GM12878 (cell line): ENCODE data around the gene LEKR1. TPM values are rescaled to one million over a fixed set of nuclear protein-coding genes. Genes with fewer than 3 reads are reported as not detected.
A peak's percentile ranks its signal among the peaks of the same experiment; 100 is the strongest.

Source experiments
- ATAC-seq: fragments of 200-7000 bp; cut with Tn5 transposase; 3 replicates; pipeline ENCODE4 v1.9.1; 2020; ENCODE audit warnings: mild to moderate bottlenecking, moderate library complexity
- BruUV-seq: library from RNA; stranded (reverse); fragments of 400-500 nt; replicated peaks from 2 replicates; lab custom pipeline; 2021; lab: Mats Ljungman, UMichigan
- CTCF ChIA-PET: fragments of 300-600 bp; sonication (Branson Sonifier 250); formaldehyde crosslinking; extraction: SDS; loops from one replicate; lab custom pipeline; 2021; ENCODE audit warnings: inconsistent platforms; lab: Yijun Ruan, JAX
- POLR2A ChIA-PET: fragments of 350-600 bp; formaldehyde crosslinking; extraction: SDS; loops from one replicate; lab custom pipeline; 2021; ENCODE audit warnings: inconsistent platforms; lab: Charles Lee
- RAD21 ChIA-PET: fragments of 300-600 bp; sonication (Branson Sonifier 250); formaldehyde crosslinking; loops from one replicate; lab custom pipeline; 2023; ENCODE audit warnings: antibody characterized with exemption; ENCODE audit not compliant: unreplicated experiment; lab: Charles Lee
- SMC1A ChIA-PET: fragments of 300-600 bp; sonication (Branson Sonifier 250); formaldehyde crosslinking; loops from one replicate; lab custom pipeline; 2023; ENCODE audit not compliant: unreplicated experiment, uncharacterized antibody; lab: Charles Lee
- DNase-seq: peaks from one replicate; pipeline ENCODE4 v3.0.0-alpha.2; 2011; ENCODE audit warnings: low read depth, low spot score
- FAIRE-seq: peaks from 3 replicates; lab custom pipeline; 2011; peaks lifted over from hg19 to GRCh38; lab: Jason Lieb, UNC
- H2AFZ ChIP-seq: 2 replicates; pipeline ENCODE4 v1.6.0; 2011; ENCODE audit warnings: low read depth, low read length, control low read depth; ENCODE audit not compliant: control insufficient read depth
- H3K27ac ChIP-seq: 2 replicates; pipeline ENCODE4 v1.5.1; 2011; ENCODE audit warnings: control low read depth; ENCODE audit not compliant: control insufficient read depth, insufficient read depth
- H3K27me3 ChIP-seq, 2 experiments: replicated peaks in 1 of 2; 2 replicates each; pipeline versions ENCODE4 v1.6.0 to v1.6.1; 2011; ENCODE audit warnings: low read length in 1 of 2; ENCODE audit not compliant: control insufficient read depth in 2 of 2, insufficient read depth in 2 of 2
- H3K36me3 ChIP-seq, 2 experiments: 2 replicates each; pipeline ENCODE4 v1.5.1; 2011; ENCODE audit warnings: low read length in 1 of 2; ENCODE audit not compliant: control insufficient read depth in 2 of 2, insufficient read depth in 2 of 2
- H3K4me1 ChIP-seq: 2 replicates; pipeline ENCODE4 v1.6.1; 2011; ENCODE audit warnings: mild to moderate bottlenecking, low read length, moderate library complexity, mixed read lengths; ENCODE audit not compliant: control insufficient read depth, insufficient read depth
- H3K4me2 ChIP-seq: 2 replicates; pipeline ENCODE4 v1.6.0; 2011; ENCODE audit warnings: control low read depth; ENCODE audit not compliant: control insufficient read depth, insufficient read depth
- H3K4me3 ChIP-seq: fragments of 200-600 bp; sonication (generic); 2 replicates; pipeline ENCODE4 v1.5.1; 2016
- H3K79me2 ChIP-seq: 2 replicates; pipeline ENCODE4 v1.6.0; 2011; ENCODE audit warnings: low read length; ENCODE audit not compliant: control insufficient read depth, insufficient read depth
- H3K9ac ChIP-seq: 2 replicates; pipeline ENCODE4 v1.8.0; 2011; ENCODE audit warnings: low read length, control low read depth, mixed read lengths; ENCODE audit not compliant: control insufficient read depth, insufficient read depth
- H3K9me3 ChIP-seq: replicated peaks from 3 replicates; pipeline ENCODE4 v1.5.1; 2011; ENCODE audit warnings: mild to moderate bottlenecking, low read length; ENCODE audit not compliant: control insufficient read depth, insufficient read depth
- H4K20me1 ChIP-seq: 2 replicates; pipeline ENCODE4 v1.6.0; 2011; ENCODE audit not compliant: control insufficient read depth, insufficient read depth
- ETV6 ChIP-seq, 2 experiments: fragments of 450-650 bp in 1 of 2; IDR thresholded peaks in 1 of 2; conservative IDR thresholded peaks in 1 of 2; 2 replicates each; pipeline ENCODE4 v1.6.1; 2014; ENCODE audit warnings: antibody characterized with exemption in 1 of 2, borderline replicate concordance in 1 of 2, low read depth in 1 of 2, mild to moderate bottlenecking in 1 of 2, moderate library complexity in 1 of 2
- HCFC1 ChIP-seq: fragments of 150-350 bp; IDR thresholded peaks from 2 replicates; pipeline ENCODE4 v1.6.1; 2014; ENCODE audit warnings: low read length
- IRF4 ChIP-seq: IDR thresholded peaks from 2 replicates; pipeline ENCODE4 v1.6.1; 2011; ENCODE audit warnings: low read depth, low read length
- KLF5 ChIP-seq: fragments of 450-650 bp; IDR thresholded peaks from 2 replicates; pipeline ENCODE4 v1.6.1; 2014; ENCODE audit warnings: mild to moderate bottlenecking; ENCODE audit not compliant: partially characterized antibody
- LARP7 ChIP-seq: fragments of 450-650 bp; IDR thresholded peaks from 2 replicates; pipeline ENCODE4 v1.6.1; 2017; ENCODE audit warnings: mild to moderate bottlenecking
- NRF1 ChIP-seq: conservative IDR thresholded peaks from 2 replicates; pipeline ENCODE4 v1.6.1; 2011; ENCODE audit warnings: mild to moderate bottlenecking, low read depth, low read length, improper control_type of control experiment
- PAX8 ChIP-seq: fragments of 450-650 bp; IDR thresholded peaks from 2 replicates; pipeline ENCODE4 v1.6.1; 2017; ENCODE audit warnings: mild to moderate bottlenecking, moderate library complexity
- RAD51 ChIP-seq: fragments of 450-650 bp; IDR thresholded peaks from 2 replicates; pipeline ENCODE4 v1.6.1; 2016; ENCODE audit warnings: moderate library complexity, mild to moderate bottlenecking, inconsistent platforms
- SIN3A ChIP-seq: IDR thresholded peaks from 2 replicates; pipeline ENCODE4 v1.6.1; 2012; ENCODE audit warnings: low read depth, low read length, improper control_type of control experiment
- ZBED1 ChIP-seq: IDR thresholded peaks from 2 replicates; pipeline ENCODE4 v1.6.1; 2016; ENCODE audit warnings: borderline replicate concordance
- ZZZ3 ChIP-seq: IDR thresholded peaks from 2 replicates; pipeline ENCODE4 v1.6.1; 2011; ENCODE audit warnings: low read depth; ENCODE audit not compliant: control insufficient read depth, insufficient read length
- WGBS: methylation state at CpG from one replicate; pipeline ENCODE4 v1.1.6; 2016; ENCODE audit warnings: low lambda C conversion rate; ENCODE audit not compliant: insufficient replicate concordance, insufficient coverage; ENCODE audit errors: missing lambda C conversion rate; 5-methylcytosine and 5-hydroxymethylcytosine counted together
- in situ Hi-C: fragments of 300-500 bp; cut with MboI; formaldehyde crosslinking; loops from 9 replicates; pipeline ENCODE4 v1.14.3; 2018; ENCODE audit warnings: mixed read lengths
- intact Hi-C: fragments of 100-400 bp; cut with micrococcal nuclease; formaldehyde crosslinking; loops from one replicate; pipeline ENCODE4 v1.14.2; 2022; ENCODE audit not compliant: unreplicated experiment
- polyA plus RNA-seq, 11 experiments: library from polyadenylated mRNA; depleted of rRNA in 4 of 11; unstranded in 6 of 11; stranded (reverse) in 5 of 11; fragments of >200 nt; fragmentation: Nextera tagmentation in 4 of 11; fragmentation: Illumina TruSeq in 1 of 11; extraction: Ambion mirVana in 4 of 11; extraction: Trizol in 1 of 11; gene quantifications; 1 replicate in 1 of 11; 2 replicates in 10 of 11; pipeline versions ENCODE4 v1.2.1 to v1.2.3, GENCODE V29; 2011 to 2016; ENCODE audit warnings: inconsistent platforms in 2 of 11, missing spikeins in 2 of 11, low read depth in 1 of 11
- total RNA-seq, 4 experiments: library from RNA; depleted of rRNA in 3 of 4; stranded (reverse); fragments of >200 nt in 3 of 4; fragmentation: Illumina TruSeq in 1 of 4; extraction: Trizol in 1 of 4; gene quantifications; 2 replicates each; pipeline versions ENCODE4 v1.2.1 to v1.2.3, GENCODE V29; 2013 to 2021
- TF ChIP-seq, protein P1 (sequence below): fragments of 450-650 bp; IDR thresholded peaks from 2 replicates; pipeline ENCODE4 v1.6.1; 2016; ENCODE audit warnings: mild to moderate bottlenecking, moderate library complexity, borderline replicate concordance

The LEKR1 gene
- total and polyA plus RNA-seq, 10 of the 15 experiments (the other 5 are each of a cell fraction or from before 2014, with no cell fraction given), result 0.48 to 3.2 (median 1.3) TPM

- DNase-seq, result no peak
- ChIA-PET POLR2A (no interaction called here), CTCF (no interaction called here)
- WGBS, result over 99% methylated on average over 5 of the region's 5 CpGs
- BruUV-seq, result no TSS peak
- H3K9me3 ChIP-seq, result no peaks in the 10 kb centered on the region
- H3K9ac ChIP-seq, result no peak overlapping the region
- FAIRE-seq, result no peak
- H2AFZ ChIP-seq, result no peak overlapping the region
- TF ChIP-seq ZBED1 (no peak), LARP7 (no peak), IRF4 (no peak), SIN3A (no peak), RAD51 (no peak), PAX8 (no peak), ZZZ3 (no peak), HCFC1 (no peak), NRF1 (no peak), ETV6 (conservative IDR thresholded peaks at IDR 0.05 in 1 of 2, IDR thresholded peaks at IDR 0.05 in 1 of 2; ENCODE audit: borderline replicate concordance in 1 of 2, low read depth in 1 of 2) (no peak), KLF5 (no peak)
- TF ChIP-seq, protein P1, sequence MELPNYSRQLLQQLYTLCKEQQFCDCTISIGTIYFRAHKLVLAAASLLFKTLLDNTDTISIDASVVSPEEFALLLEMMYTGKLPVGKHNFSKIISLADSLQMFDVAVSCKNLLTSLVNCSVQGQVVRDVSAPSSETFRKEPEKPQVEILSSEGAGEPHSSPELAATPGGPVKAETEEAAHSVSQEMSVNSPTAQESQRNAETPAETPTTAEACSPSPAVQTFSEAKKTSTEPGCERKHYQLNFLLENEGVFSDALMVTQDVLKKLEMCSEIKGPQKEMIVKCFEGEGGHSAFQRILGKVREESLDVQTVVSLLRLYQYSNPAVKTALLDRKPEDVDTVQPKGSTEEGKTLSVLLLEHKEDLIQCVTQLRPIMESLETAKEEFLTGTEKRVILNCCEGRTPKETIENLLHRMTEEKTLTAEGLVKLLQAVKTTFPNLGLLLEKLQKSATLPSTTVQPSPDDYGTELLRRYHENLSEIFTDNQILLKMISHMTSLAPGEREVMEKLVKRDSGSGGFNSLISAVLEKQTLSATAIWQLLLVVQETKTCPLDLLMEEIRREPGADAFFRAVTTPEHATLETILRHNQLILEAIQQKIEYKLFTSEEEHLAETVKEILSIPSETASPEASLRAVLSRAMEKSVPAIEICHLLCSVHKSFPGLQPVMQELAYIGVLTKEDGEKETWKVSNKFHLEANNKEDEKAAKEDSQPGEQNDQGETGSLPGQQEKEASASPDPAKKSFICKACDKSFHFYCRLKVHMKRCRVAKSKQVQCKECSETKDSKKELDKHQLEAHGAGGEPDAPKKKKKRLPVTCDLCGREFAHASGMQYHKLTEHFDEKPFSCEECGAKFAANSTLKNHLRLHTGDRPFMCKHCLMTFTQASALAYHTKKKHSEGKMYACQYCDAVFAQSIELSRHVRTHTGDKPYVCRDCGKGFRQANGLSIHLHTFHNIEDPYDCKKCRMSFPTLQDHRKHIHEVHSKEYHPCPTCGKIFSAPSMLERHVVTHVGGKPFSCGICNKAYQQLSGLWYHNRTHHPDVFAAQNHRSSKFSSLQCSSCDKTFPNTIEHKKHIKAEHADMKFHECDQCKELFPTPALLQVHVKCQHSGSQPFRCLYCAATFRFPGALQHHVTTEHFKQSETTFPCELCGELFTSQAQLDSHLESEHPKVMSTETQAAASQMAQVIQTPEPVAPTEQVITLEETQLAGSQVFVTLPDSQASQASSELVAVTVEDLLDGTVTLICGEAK, result no peak
- TF ChIP-seq, all 136 proteins: peak for 0
- Histone ChIP-seq H3K79me2 (no peaks in the 10 kb centered on the region), H3K4me2 (no peak overlapping the region), H3K4me3 (no peak overlapping the region), H3K27me3 (no peaks in the 10 kb centered on the region), H4K20me1 (no peaks in the 10 kb centered on the region), H3K27ac (no peak overlapping the region), H3K4me1 (peaks cover 4% of the 10 kb centered on the region; the same call in 1 of the 2 replicates), H3K36me3 (no peaks in the 10 kb centered on the region)
- intact Hi-C loops (no loop called here), in situ Hi-C loops (no loop called here)
- ChIA-PET SMC1A (interaction anchor here (2.0 kb wide), 1 partner anchor 18 kb away, joined by 4 read pairs; no protein-coding TSS in a partner anchor), RAD21 (no interaction called here)
- peak; percentile 29; the same call in 1 of the 3 replicates for ATAC-seq
Measured at GRCh38 chr3:156834962-156835535, 8.9 kb downstream of the LEKR1 start.
